HL-60/S4 (cell line): ENCODE data around the gene POLA2.
"Not testable (repeated sequence)": the region's sequence is repeated elsewhere in the genome, so short reads cannot be mapped to it uniquely, and the experiment has no call there.

ENCODE experiments used
- in situ Hi-C: fragments of 300-500 bp; cut with MboI; formaldehyde crosslinking; loops from 2 replicates; pipeline ENCODE4 v1.14.3; 2022; ENCODE audit warnings: low sequenced_read_pairs

POLA2 gene, protein sequence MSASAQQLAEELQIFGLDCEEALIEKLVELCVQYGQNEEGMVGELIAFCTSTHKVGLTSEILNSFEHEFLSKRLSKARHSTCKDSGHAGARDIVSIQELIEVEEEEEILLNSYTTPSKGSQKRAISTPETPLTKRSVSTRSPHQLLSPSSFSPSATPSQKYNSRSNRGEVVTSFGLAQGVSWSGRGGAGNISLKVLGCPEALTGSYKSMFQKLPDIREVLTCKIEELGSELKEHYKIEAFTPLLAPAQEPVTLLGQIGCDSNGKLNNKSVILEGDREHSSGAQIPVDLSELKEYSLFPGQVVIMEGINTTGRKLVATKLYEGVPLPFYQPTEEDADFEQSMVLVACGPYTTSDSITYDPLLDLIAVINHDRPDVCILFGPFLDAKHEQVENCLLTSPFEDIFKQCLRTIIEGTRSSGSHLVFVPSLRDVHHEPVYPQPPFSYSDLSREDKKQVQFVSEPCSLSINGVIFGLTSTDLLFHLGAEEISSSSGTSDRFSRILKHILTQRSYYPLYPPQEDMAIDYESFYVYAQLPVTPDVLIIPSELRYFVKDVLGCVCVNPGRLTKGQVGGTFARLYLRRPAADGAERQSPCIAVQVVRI

GRCh38 chr11:65261591-65262380 lies at the start of gene POLA2:
Gene POLA2, plus strand, starts transcription at chr11:65261962. Its CDS starts 331 bp downstream, at chr11:65262293.
- in situ Hi-C loops = no loop called here

- in situ Hi-C loops = no loop called here
Observed at GRCh38 chr11:65212226-65212801, 49.4 kb upstream of the POLA2 start.

DNA sequence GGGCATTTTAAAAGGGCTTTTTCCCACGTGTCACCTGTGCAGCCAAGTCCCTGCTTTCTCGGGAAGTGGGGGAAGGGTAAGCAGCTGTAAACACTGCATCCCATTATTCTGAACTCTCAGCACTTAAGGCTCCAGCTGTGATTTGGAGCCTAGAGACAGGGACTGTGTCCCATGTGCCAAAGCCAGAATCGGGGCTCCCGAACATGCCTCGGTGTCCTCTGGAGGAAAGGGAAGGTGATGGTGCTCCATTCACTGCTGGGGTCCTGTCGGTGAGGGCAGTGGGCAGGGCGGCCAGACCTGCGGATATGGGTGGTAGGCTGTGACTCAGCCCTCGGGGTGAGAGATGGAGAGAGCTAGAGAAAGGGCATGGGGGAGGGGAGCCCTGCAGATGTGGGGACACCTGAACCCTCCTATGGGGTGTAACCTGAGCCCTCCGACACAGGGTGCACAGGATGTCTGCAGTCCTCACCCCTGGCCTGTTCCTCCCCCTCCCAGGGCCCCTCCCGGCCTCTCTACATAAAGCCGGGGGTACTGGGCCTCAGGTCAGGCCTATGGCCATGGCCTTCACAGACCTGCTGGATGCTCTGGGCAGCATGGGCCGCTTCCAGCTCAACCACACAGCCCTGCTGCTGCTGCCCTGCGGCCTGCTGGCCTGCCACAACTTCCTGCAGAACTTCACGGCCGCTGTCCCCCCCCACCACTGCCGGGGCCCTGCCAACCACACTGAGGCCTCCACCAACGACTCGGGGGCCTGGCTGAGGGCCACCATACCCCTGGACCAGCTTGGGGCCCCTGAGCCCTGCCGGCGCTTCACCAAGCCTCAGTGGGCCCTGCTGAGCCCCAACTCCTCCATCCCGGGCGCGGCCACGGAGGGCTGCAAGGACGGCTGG lies 48.2 kb upstream of the POLA2 start:
- in situ Hi-C loops = no loop called here

- in situ Hi-C loops = no loop called here
Observed at GRCh38 chr11:65214212-65214845, 47.4 kb upstream of the POLA2 start.

GRCh38 chr11:65215441-65216076 lies 46.2 kb upstream of the POLA2 start:
- in situ Hi-C loops = no loop called here

GRCh38 chr11:65216830-65217229 lies 44.9 kb upstream of the POLA2 start:
- in situ Hi-C loops = no loop called here

DNA sequence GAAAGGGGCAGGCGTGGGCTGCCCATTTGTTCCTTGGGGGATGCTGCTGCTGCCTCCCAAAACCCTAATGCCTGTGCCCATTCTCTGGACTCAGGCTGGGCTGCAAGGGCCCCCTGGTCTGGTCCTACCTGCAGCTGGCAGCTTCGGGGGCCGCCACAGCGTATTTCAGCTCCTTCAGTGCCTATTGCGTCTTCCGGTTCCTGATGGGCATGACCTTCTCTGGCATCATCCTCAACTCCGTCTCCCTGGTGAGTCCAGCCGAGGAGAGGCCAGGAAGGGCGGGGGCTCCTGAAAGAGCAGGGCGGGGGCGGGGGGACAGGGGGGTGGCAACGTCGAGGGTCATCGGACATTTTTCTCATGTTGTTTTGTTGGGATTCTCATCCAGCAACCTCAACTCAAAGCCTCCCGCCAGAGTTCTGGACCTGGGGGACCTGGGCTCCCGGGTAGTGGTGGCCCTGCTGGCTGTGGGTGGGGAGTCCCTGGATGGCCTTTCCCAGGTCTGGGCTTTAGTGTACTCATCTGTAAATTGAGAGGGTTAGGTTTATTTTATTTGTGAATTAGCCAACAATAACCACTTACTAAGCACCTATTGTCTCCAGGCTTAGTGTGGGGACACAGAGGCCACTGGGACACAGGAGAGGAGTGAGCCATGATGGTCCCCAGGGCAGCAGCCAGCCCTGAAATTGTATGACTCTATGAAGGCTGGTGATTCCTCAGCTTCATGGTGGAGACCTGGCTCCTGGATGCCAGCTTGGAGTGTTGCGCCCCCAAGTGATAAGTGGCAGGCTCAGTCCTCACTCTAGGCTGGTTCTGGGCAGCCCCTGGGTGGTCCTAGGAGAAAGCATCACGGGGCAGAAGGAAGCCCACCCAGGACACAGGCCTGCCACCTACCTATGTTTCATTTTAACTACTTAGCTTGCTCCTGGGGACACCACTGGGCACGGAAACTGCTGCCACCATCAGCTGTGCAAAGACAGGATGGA lies 44.0 kb upstream of the POLA2 start:
- in situ Hi-C loops = no loop called here

DNA sequence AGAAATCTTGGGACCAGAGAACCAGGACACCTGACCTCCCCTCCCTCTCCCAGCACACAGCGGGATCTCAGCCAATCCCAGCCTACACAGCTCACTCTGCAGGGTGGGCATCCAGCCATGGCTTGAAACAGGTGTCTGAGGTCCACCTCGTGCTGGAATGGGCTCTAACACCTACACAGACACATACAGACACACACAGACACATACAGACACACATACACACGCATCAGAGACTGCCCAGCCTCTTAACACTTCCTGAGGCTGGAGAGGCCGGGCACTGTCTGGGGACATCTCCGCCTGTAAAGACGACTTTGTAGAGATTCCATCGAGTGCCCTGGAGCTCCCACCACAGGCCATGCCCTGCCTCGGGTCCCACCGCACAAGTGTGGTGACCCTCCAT lies 43.3 kb upstream of the POLA2 start:
- in situ Hi-C loops = no loop called here

DNA sequence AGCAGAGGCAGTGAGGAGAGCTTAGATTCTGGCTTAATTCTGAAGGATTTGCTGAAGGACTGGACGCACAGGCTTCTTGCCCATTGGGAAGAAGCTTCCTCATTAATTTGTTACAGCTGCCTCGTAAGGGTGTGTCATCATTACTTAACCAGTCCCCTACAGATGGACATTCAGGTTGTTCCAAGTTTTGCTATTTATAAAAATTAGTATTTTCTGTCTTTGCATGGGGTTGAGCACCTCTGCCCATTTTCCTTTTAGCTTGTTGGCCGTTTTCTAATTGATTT lies 41.9 kb upstream of the POLA2 start:
- in situ Hi-C loops = no loop called here

- in situ Hi-C loops = no loop called here
Observed at GRCh38 chr11:65221026-65221425, 40.7 kb upstream of the POLA2 start.

DNA sequence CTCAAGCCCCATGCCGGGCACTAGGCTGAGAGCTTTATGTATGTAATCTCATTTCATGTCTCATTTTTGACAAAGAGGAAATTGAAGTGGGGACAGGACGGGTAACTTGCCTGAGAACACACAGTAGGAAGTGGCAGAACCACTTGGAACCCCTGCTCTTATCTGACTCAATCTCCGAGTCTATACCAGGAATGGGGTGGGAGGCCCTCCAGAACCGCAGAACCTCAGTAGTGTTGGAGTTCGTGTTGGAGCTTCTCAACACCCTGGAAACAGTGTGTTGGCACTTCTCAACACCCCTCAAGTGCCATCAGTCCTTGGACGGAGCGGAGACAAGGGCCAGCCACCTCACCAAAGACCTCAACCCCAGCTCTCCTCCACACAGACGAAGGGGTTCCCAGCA lies 38.8 kb upstream of the POLA2 start:
- in situ Hi-C loops = no loop called here

DNA sequence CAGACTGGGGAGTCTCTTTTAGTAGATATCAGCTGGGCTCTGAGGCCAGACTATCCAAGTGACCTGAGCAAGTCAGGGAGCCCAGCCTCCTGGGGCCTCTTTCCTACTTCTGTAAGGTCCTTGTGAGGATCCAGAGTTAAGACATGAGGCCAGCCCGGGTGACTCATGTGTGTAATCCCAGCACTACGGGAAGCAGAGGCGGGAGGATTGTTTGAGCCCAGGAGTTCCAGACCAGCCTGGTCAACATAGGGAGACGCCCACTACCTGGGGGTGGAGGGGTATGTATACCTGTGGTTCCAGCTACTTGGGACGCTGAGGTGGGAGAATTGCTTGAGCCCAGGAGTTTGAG lies 36.9 kb upstream of the POLA2 start:
- in situ Hi-C loops = no loop called here

DNA sequence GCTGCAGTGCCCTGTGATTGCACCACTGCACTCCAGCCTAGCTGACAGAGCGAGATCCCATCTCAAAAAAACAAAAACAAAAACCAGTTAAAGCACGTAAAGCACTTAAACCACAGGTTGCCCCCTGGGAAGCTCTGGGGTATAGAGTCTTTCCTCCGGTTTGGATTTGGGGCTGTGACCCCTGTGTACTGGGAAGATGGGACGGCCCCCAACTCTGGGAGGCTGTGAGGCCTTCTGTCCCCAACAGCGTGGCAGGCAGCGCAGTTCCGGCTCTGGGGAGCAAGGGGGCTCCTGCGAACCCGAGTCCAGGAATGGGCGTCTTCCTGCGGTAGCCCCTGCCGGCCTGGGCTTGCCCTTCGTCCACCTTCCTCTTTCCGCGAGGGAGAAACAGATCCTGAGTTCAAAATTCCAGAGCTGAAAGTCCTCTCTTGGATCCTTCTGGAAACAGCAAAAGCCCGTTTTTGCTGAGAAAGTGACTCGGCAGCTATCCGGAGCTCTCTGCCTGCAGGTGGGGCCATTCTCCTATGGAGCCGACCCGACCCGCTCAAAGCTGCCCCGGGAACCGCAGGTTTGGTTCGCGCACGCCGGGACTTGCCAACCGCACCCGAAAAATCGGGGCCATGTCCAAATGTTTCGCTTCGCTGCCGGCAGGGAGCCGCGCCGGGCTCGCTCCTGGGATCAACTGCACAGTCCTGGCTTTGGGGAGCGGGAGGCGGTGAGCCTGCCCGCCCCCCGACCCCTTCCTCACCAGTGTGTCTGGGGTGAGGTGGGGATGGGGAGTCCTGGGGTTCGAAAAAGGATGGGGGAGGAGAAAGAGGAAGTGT lies 36.3 kb upstream of the POLA2 start:
- in situ Hi-C loops = no loop called here

GRCh38 chr11:65226103-65226442 lies 35.7 kb upstream of the POLA2 start:
- in situ Hi-C loops = no loop called here

DNA sequence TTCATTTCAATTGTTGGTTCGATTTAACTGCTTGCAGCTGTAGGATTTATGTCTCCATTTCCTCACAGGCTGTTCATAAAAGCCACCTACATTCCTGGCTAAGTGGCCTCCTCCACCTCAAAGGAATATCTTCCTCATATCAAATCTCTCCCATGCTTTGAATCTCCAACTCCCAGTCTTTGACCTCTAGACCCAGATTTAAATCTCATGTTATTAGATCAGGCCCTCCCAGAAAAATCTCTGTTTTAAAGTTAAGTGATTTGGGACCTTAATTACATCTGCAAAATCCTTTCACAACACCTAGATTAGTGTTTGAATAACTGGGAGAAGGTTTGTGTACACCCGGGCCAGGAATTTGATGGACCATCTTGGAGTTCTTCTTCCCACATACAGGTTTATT lies 33.9 kb upstream of the POLA2 start:
- in situ Hi-C loops = no loop called here

DNA sequence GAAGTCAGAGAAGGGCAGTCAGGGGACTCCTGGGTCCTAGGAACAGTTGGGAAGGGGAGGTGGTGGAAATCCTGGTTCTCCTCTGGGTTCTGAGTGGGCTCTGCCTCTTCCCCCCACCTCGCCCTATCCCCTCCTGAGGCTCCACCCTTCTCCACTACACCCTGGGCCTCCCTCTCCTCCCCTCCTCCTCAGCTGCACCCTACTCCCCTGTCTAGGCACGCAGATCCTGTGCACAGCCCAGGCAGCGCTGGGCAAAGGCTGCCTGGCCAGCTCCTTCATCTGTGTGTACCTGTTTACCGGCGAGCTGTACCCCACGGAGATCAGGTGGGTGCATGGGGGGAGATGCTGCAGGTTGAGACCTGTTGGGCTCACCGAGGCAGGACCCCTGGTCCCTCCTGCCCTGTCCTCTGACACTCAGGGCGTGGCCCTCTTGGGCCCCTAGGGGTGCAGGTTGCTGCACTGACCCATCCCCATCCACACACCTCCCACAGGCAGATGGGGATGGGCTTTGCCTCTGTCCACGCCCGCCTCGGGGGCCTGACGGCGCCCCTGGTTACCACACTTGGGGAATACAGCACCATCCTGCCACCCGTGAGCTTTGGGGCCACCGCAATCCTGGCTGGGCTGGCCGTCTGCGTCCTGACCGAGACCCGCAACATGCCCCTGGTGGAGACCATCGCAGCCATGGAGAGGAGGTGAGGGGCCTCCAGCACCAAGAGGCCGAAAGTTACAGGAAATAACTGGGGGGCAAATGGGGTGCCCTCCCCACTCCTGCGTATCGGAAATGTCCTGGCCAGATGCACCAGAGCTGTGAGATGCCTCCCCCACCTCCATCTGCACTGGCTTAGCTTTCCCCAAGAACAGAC lies 25.3 kb upstream of the POLA2 start:
- in situ Hi-C loops = no loop called here

DNA sequence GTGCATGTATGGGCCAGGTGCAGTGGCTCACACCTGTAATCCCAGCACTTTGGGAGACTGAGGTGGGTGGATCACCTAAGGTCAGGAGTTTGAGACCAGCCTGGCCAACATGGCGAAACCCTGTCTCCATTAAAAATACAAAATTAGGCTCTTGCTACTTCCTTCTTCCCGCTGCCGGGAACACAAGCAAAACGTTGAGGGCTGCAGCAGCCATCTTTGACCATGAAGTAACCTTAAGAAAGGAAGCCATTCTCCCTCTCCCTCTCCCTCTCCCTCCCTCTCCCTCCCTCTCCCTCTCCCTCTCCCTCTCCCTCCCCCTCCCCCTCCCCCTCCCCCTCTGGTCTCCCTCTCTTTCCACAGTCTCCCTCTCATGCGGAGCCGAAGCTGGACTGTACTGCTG lies 23.5 kb upstream of the POLA2 start:
- in situ Hi-C loops = not testable (repeated sequence)
